ENCODE measurements around the gene RCOR1. TPM values are rescaled to one million over a fixed set of nuclear protein-coding genes. Genes with fewer than 3 reads are reported as not detected.

RCOR1 gene
- total RNA-seq, 1 donor from 2014 or later = 13.0 TPM

GRCh38 chr14:102776761-102777710 lies 184.6 kb downstream of the RCOR1 start, which contains the start of gene TRAF3:
Gene TRAF3, plus strand, starts transcription at chr14:102777449. Its CDS starts 92,753 bp downstream, at chr14:102870202.
- peak; percentile 85 for DNase-seq
- ATAC-seq = peak; percentile 68
- intact Hi-C loops (cut with micrococcal nuclease) = no loop called here

DNA sequence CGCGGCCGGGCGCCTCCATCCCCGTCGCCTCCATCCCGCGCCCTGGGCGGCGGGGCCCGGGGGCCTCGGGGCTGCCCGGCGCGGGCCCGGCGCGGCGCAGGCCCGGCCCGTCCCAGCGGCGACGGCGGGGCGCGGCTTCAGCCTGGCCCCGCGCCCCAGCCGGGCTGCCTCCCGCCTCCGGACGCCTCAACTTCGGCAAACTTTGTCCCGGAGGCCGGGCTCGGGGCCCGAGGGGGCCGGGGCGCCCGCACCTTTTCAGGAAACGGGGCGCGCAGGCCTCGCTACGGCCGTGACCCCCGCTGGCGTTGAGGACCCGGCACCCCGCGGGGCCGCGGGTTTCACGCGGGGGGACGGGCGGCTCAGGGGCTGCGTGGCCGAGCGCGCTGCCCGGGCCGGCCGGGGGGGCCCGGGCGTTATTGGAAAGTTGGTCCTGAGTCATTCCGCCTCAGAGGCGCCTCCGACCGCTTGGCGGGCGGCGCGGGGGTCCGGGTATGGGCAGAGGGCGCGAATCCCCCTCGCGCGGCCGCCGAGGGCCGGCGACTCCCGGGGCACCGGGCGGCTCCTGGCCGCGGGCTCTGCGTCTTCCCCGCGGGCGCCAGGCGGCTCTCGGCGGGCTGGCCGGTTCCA lies 185.4 kb downstream of the RCOR1 start:
- peak; percentile 47 for ATAC-seq
- intact Hi-C loops (cut with micrococcal nuclease) = no loop called here
- DNase-seq = peak; percentile 52

DNA sequence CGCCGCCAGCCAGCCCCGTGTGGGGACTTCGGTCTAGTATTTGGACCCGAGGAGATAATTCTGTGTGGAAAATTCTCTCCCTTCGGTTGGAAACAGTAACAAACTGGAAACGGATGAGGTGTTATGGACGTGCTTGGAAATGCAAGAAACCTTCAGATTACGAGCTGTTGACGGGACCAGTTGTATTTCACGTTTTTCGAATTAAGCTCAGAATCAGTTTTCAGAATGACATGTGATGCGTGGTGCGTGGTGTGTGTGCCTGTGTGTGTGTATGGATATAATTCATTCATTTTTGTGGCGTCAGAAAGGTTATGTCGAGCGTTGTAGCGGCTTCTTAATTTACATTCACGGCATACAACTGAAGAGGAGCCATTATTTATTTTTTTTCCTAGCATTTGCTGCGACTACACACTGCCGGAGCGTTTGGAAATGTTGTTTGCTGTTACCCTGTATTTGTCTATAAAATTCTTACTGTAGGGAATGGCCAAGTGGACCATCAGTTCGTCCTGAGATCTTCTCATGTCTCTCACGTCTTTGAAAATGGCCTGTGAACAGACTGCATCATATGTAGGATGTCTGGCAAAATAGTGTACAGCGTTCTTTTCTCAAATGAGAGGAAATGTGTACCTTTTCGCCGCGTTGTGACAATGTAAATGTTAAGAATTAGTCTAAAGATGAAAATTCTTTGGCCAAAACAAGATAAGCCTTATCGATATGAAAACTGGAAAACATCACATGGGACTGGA lies 186.1 kb downstream of the RCOR1 start:
- ATAC-seq = no peak
- intact Hi-C loops (cut with micrococcal nuclease) = no loop called here

DNA sequence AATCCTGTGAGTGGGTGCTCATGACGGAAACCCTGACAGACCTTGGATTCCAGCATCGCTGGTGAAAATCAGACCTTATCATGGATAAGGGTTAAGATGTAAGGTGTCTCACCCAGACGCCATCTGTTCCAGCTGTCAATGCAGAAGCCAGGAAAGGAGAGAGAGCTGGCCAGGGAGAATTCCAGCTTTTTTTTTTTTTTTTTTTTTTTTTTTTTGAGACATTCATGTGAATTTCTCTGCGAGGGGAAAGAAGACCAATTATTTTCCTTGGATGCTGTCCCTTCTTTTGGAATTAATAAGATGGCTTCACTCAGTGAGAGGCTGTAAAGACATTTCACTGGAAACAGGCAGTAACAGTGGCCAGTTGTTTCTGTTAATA lies 186.6 kb downstream of the RCOR1 start:
- DNase-seq (no peak), ATAC-seq (no peak)
- intact Hi-C loops (cut with micrococcal nuclease) = no loop called here

More for the DNA sequence above, 186.1 kb downstream of the RCOR1 start:
- DNase-seq = no peak

DNA sequence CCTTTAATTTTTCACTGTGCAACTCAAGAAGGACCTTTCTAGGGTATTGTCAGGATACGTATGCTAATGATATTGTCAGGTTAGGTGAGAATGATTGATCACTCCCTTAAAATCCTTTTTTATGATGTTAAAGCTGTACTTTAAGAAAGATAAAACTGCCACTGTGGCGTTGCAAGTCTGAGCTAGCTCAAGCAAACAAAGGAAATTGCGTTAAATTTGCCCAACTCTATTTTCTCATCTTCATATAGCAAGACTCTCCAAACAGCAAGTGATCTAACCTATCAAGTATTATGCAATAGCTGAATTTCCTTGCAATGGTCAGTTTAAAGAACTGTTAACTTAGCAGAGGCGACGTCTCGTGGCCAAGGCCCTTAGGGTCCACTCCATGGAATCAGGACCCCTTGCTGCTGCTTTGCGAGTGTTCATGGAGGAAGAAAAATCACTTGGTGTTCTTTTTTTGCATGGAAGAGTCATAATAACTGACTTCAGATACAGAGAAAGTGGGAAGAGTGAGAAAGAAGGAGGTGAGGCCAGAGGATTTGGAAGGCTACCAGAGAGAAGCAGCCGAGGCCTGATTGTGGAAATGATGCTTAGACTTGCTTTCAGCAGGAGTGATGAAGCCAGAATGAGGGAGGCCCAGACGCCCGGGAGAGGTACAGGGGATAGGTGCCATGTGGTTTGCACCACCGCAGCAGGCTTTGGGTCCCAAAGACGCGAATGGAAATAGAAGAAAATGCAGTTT lies 187.3 kb downstream of the RCOR1 start:
- intact Hi-C loops (cut with micrococcal nuclease) = no loop called here
- no peak for ATAC-seq
- DNase-seq = no peak

Other genes with a start within 250 kb of the RCOR1 start
- 33.7 TPM for gene CINP, start 229.8 kb upstream of the RCOR1 start, total RNA-seq
- gene TECPR2, start 229.7 kb upstream of the RCOR1 start, total RNA-seq = 22.5 TPM
- 167 TPM for gene ANKRD9, start 82.9 kb upstream of the RCOR1 start, total RNA-seq
- gene TRAF3, start 184.8 kb downstream of the RCOR1 start, total RNA-seq = 11.6 TPM

Data from left ventricle myocardium superior (tissue), 1 donor.